Pancreas (tissue), 10 donors: ENCODE measurements around the gene ATAD3C. TPM values are rescaled to one million over a fixed set of nuclear protein-coding genes. Genes with fewer than 3 reads are reported as not detected.
A peak's percentile ranks its signal among the peaks of the same experiment; 100 is the strongest.
"Not testable (repeated sequence)": the region's sequence is repeated elsewhere in the genome, so short reads cannot be mapped to it uniquely, and the experiment has no call there.

Experiments used
- ATAC-seq, 4 donors: fragments of 200-7000 bp; cut with Tn5 transposase; one replicate each; pipeline versions ENCODE4 v1.8.0 to v1.9.1; 2020; ENCODE audit warnings: mild to moderate bottlenecking in 4 of 4, moderate library complexity in 4 of 4
- DNase-seq, 6 donors: peaks; one replicate each; pipeline ENCODE4 v3.0.0-alpha.2; 2020
- FAIRE-seq: peaks from 2 replicates; lab custom pipeline; 2012; peaks lifted over from hg19 to GRCh38; lab: Jason Lieb, UNC
- H3K27ac ChIP-seq, 4 donors: fragments of 200-600 bp; sonication (generic); 1 replicate in 3 of 4; 2 replicates in 1 of 4; pipeline versions ENCODE4 v1.5.0 to v1.8.0; 2020
- H3K27me3 ChIP-seq, 4 donors: fragments of 200-600 bp; one replicate each; pipeline ENCODE4 v1.8.0; 2021
- H3K36me3 ChIP-seq, 3 donors: fragments of 200-600 bp; sonication (generic) in 1 of 3; one replicate each; pipeline versions ENCODE4 v1.5.0 to v1.8.0; 2020 to 2021
- H3K4me1 ChIP-seq, 3 donors: fragments of 200-600 bp; one replicate each; pipeline ENCODE4 v1.8.0; 2021
- H3K4me3 ChIP-seq, 4 donors: fragments of 200-600 bp; sonication (generic) in 2 of 4; one replicate each; pipeline versions ENCODE4 v1.5.0 to v1.8.0; 2020 to 2021
- H3K9me3 ChIP-seq, 4 donors: fragments of 200-600 bp; one replicate each; pipeline ENCODE4 v1.8.0; 2021
- WGBS, 2 donors: extraction: QIAGEN DNeasy Blood & Tissue Kit; methylation state at CpG; one replicate each; pipeline ENCODE4 v1.1.7; 2013; 5-methylcytosine and 5-hydroxymethylcytosine counted together
- intact Hi-C, 3 donors: fragments of 100-400 bp; cut with DNase I; formaldehyde crosslinking; loops; one replicate each; pipeline versions ENCODE4 v1.11.1 to v1.14.2; 2022
- polyA plus RNA-seq, 2 donors: library from polyadenylated mRNA; stranded (reverse); fragments of 200-250 nt; gene quantifications; one replicate each; pipeline ENCODE4 v1.2.3, GENCODE V29; 2013
- total RNA-seq, 6 donors: library from RNA; stranded (reverse); fragmentation: NEBNext Ultra II Directional in 4 of 6; extraction: Animal tissue kit (Norgen Biotek cat#: 25700) in 4 of 6; gene quantifications; one replicate each; pipeline versions ENCODE4 v1.2.1 to v1.2.4, GENCODE V29; 2021 to 2023
- TF ChIP-seq, protein P1 (sequence below), 4 donors: fragments of 200-600 bp; sonication (generic) in 3 of 4; IDR thresholded peaks; one replicate each; pipeline versions ENCODE4 v1.5.0 to v1.8.0; 2021; ENCODE audit warnings: antibody characterized with exemption in 4 of 4
- donor health status: healthy with polysubstance abuse.
- donor health status: DM: no; HTN: no; CAD: no; lungs with moderate emphysema.
- donor health status: DM: no; HTN: no; CAD: no.
- donor health status: control.
- donor health status: control.
- donor health status: Bipolar disorder and iron deficiency.
- donor health status: DM: yes; HTN: yes; CAD: no.
- donor health status: DM: no; HTN: no; CAD: no.
- donor health status: DM: no; HTN: no; CAD: no.
- donor health status: DM: yes; HTN: yes; CAD: no.

The ATAD3C gene
- total and polyA plus RNA-seq, 8 donors: 2.4 to 22.0 (median 7.5) TPM

DNA sequence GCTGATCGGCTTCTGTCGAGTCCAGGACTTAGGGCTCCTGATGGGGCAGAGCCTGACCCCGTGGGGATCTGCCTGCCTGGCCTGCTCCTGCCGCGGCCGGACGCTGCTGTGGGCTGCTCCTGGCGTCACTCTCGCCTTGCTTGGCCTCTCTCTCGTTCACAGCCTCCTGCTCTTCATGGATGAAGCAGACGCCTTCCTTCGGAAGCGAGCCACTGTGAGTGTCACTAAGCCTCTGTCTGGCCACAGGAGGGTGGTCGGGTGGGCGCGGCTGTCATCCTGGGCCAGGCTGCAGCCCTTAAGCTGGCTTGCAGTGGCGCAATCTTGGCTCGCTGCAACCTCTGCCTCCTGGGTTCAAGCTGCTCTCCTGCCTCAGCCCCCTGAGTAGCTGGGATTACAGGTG, 38.2 kb downstream of the ATAD3C start:
- Histone ChIP-seq H3K4me3 (no peak overlapping the region), H3K27ac (no peak overlapping the region), H3K27me3 (no peaks in the 10 kb centered on the region), H3K9me3 (no peaks in the 10 kb centered on the region), H3K36me3 (peaks cover 0 to 24% (median 0%) of the 10 kb centered on the region in 3 donors), H3K4me1 (no peaks in the 10 kb centered on the region)
- no peak for DNase-seq
- no peak for ATAC-seq
- 93 to 95% methylated on average over 17 to 18 of the region's 18 CpGs for WGBS, 2 donors
- intact Hi-C loops: no loop called here
- FAIRE-seq: no peak
- TF ChIP-seq, protein P1, sequence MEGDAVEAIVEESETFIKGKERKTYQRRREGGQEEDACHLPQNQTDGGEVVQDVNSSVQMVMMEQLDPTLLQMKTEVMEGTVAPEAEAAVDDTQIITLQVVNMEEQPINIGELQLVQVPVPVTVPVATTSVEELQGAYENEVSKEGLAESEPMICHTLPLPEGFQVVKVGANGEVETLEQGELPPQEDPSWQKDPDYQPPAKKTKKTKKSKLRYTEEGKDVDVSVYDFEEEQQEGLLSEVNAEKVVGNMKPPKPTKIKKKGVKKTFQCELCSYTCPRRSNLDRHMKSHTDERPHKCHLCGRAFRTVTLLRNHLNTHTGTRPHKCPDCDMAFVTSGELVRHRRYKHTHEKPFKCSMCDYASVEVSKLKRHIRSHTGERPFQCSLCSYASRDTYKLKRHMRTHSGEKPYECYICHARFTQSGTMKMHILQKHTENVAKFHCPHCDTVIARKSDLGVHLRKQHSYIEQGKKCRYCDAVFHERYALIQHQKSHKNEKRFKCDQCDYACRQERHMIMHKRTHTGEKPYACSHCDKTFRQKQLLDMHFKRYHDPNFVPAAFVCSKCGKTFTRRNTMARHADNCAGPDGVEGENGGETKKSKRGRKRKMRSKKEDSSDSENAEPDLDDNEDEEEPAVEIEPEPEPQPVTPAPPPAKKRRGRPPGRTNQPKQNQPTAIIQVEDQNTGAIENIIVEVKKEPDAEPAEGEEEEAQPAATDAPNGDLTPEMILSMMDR (IDR thresholded peaks at IDR 0.05): no peak

DNA sequence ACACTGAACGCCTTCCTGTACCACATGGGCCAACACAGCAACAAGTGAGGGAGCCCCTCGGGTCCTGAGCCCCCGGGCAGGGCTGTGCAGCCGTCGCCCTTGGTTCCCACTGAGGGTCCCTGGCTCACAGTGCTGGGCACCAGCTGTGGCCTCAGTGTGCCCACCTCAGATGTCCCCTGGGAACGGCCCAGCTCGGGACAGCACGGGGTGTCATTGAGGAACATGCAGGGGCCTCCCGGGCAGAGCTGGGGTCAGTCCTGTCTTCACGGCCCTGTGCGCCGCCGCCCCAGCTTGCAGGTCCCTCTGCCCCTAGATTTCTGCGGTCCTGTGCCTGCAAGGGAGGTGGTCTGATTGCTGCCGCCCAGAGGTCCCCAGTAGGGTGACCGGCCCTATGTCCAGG, 39.7 kb downstream of the ATAD3C start:
- Histone ChIP-seq H3K27me3 (no peaks in the 10 kb centered on the region), H3K36me3 (peaks cover 0 to 21% (median 0%) of the 10 kb centered on the region in 3 donors), H3K4me3 (no peak overlapping the region), H3K27ac (no peak overlapping the region), H3K9me3 (no peaks in the 10 kb centered on the region), H3K4me1 (no peaks in the 10 kb centered on the region)
- WGBS, 2 donors: 94 to 97% methylated on average over 15 to 16 of the region's 16 CpGs
- TF ChIP-seq, protein P1 (IDR thresholded peaks at IDR 0.05): no peak
- intact Hi-C loops: no loop called here
- no peak for FAIRE-seq
- ATAC-seq: no peak
- DNase-seq: no peak

DNA sequence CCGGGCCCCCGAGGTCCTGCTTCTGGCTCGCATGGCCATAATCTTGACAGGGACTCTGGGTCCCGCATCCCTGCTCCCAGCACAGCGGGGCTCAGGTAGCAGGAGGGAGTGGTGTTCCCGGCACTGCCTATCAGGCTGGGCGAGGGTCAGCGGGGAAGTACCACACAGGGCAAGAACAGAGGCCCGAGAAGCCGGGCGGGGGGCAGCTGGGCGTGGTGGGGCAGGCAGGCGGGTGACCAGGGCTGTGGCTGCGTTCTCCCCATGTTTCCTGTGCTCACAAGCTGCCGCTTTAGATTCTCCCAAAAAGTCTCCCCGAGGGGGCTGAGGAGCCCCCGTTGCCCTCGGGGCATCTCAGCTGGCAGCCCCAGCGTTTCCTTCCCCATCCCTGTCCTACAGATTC, 40.4 kb downstream of the ATAD3C start:
- H3K4me1 ChIP-seq: no peaks in the 10 kb centered on the region
- DNase-seq (no peak), FAIRE-seq (no peak), ATAC-seq (no peak)
- 97 to 98% methylated on average over 19 of the region's 19 CpGs for WGBS, 2 donors
- H3K36me3 ChIP-seq: peaks cover 0 to 21% (median 0%) of the 10 kb centered on the region in 3 donors
- TF ChIP-seq, protein P1 (IDR thresholded peaks at IDR 0.05): no peak
- H3K27me3 ChIP-seq: no peaks in the 10 kb centered on the region
- no peak overlapping the region for H3K27ac ChIP-seq
- no peak overlapping the region for H3K4me3 ChIP-seq
- H3K9me3 ChIP-seq: no peaks in the 10 kb centered on the region
- intact Hi-C loops: no loop called here

GRCh38 chr1:1490633-1491230, 41.2 kb downstream of the ATAD3C start:
- DNase-seq (no peak), ATAC-seq (no peak), FAIRE-seq (no peak)
- no peaks in the 10 kb centered on the region for H3K9me3 ChIP-seq
- H3K4me3 ChIP-seq: no peak overlapping the region
- H3K27me3 ChIP-seq: no peaks in the 10 kb centered on the region
- intact Hi-C loops: no loop called here
- H3K27ac ChIP-seq: no peak overlapping the region
- H3K36me3 ChIP-seq: peaks cover 0 to 21% (median 0%) of the 10 kb centered on the region in 3 donors
- TF ChIP-seq, protein P1 (IDR thresholded peaks at IDR 0.05): no peak
- 95 to 98% methylated on average over 17 to 20 of the region's 25 CpGs for WGBS, 2 donors
- no peaks in the 10 kb centered on the region for H3K4me1 ChIP-seq

DNA sequence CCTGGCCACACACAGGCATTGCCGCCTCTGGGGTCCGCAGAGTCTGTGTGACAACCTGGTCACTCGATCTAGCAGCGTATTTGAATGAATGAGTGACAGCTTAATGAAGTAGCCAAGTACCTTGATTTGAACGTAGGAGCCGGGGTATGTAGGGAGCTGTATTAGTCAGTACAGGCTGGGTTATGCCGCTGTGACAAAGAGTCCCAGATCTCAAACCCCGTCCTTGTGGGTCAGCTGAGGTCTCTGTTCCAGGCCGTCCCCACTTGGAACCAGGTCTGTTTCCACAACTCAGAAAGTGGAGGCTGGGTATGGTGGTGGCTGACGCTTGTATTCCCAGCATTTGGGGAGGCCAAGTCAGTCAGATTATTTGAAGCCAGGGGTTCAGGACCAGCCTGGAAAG, 42.1 kb downstream of the ATAD3C start:
- Histone ChIP-seq H3K27ac (no peak overlapping the region), H3K36me3 (peaks cover 0 to 21% (median 0%) of the 10 kb centered on the region in 3 donors), H3K9me3 (no peaks in the 10 kb centered on the region), H3K27me3 (no peaks in the 10 kb centered on the region), H3K4me3 (no peak overlapping the region), H3K4me1 (no peaks in the 10 kb centered on the region)
- TF ChIP-seq, protein P1 (IDR thresholded peaks at IDR 0.05): no peak
- WGBS, 2 donors: 97 to 99% methylated on average over 10 of the region's 10 CpGs
- FAIRE-seq (no peak), DNase-seq (no peak), ATAC-seq (no peak)
- intact Hi-C loops: no loop called here

- FAIRE-seq, DNase-seq, H3K9me3 ChIP-seq, H3K4me3 ChIP-seq, intact Hi-C loops, H3K4me1 ChIP-seq, ATAC-seq, H3K36me3 ChIP-seq, H3K27ac ChIP-seq, H3K27me3 ChIP-seq: not testable (repeated sequence)
- 97 to 99% methylated on average over 21 to 22 of the region's 22 CpGs for WGBS, 2 donors
These were observed 44.8 kb downstream of the ATAD3C start for GRCh38 chr1:1494311-1494710.

GRCh38 chr1:1495461-1495975, 46.0 kb downstream of the ATAD3C start:
- not testable (repeated sequence) for H3K36me3 ChIP-seq, H3K4me1 ChIP-seq, FAIRE-seq, H3K4me3 ChIP-seq, H3K9me3 ChIP-seq, H3K27me3 ChIP-seq, DNase-seq, H3K27ac ChIP-seq
- ATAC-seq: peak in 1 of 4 donors; percentile 14
- intact Hi-C loops: loop anchor here in 1 of 3 donors (5.0 kb wide), 1 partner anchor 53 kb away; no protein-coding TSS in a partner anchor
- 92 to 96% methylated on average over 17 to 18 of the region's 18 CpGs for WGBS, 2 donors
